ENCODE data around the gene CHRNA4. TPM values are rescaled to one million over a fixed set of nuclear protein-coding genes. Genes with fewer than 3 reads are reported as not detected.
A peak's percentile ranks its signal among the peaks of the same experiment; 100 is the strongest.
"Not testable (repeated sequence)": the region's sequence is repeated elsewhere in the genome, so short reads cannot be mapped to it uniquely, and the experiment has no call there.

CHRNA4 gene
- total and polyA plus RNA-seq, 5 donors from 2014 or later: not detected

- Histone ChIP-seq H3K36me3 (ENCODE audit: control insufficient read depth, insufficient read depth, low read length) (no peaks in the 10 kb centered on the region), H3K27me3 (ENCODE audit: control insufficient read depth, insufficient read depth, low read length) (no peaks in the 10 kb centered on the region), H3K4me1 (ENCODE audit: control insufficient read depth, insufficient read depth, low read length, poor library complexity, severe bottlenecking) (no peaks in the 10 kb centered on the region), H3K9me3 (ENCODE audit: control insufficient read depth in 2 of 2, low read length in 2 of 2) (peaks cover 7 to 9% of the 10 kb centered on the region in 2 experiments), H3K4me3 (ENCODE audit: low read depth, low read length) (no peak overlapping the region), H3K27ac (ENCODE audit: insufficient read depth, low read length, poor library complexity, severe bottlenecking) (no peak overlapping the region)
- DNase-seq (no peak), ATAC-seq (ENCODE audit: low read depth in 2 of 2) (no peak)
- peaks cover 4% of the 10 kb centered on the region for H3K27me3 Mint-ChIP-seq
- peak overlapping the region in 1 of 3 donors; percentile 1 for H3K27ac Mint-ChIP-seq
- peaks cover 3% of the 10 kb centered on the region for H3K36me3 Mint-ChIP-seq
- H3K4me1 Mint-ChIP-seq: no peaks in the 10 kb centered on the region
- H3K9me3 Mint-ChIP-seq: peaks cover 0 to 25% (median 6%) of the 10 kb centered on the region in 7 donors
- H3K4me3 Mint-ChIP-seq: no peak overlapping the region
These were observed 24.7 kb upstream of the CHRNA4 start for GRCh38 chr20:63385819-63386218.

- no peak for ATAC-seq (ENCODE audit: low read depth in 2 of 2)
- no peak overlapping the region for H3K27ac Mint-ChIP-seq
- no peaks in the 10 kb centered on the region for H3K36me3 ChIP-seq (ENCODE audit: control insufficient read depth, insufficient read depth, low read length)
- no peak overlapping the region for H3K4me3 ChIP-seq (ENCODE audit: low read depth, low read length)
- DNase-seq: no peak
- H3K9me3 ChIP-seq (ENCODE audit: control insufficient read depth in 2 of 2, low read length in 2 of 2): peaks cover 7 to 9% of the 10 kb centered on the region in 2 experiments
- no peaks in the 10 kb centered on the region for H3K4me1 ChIP-seq (ENCODE audit: control insufficient read depth, insufficient read depth, low read length, poor library complexity, severe bottlenecking)
- H3K27me3 ChIP-seq (ENCODE audit: control insufficient read depth, insufficient read depth, low read length): no peaks in the 10 kb centered on the region
- no peak overlapping the region for H3K27ac ChIP-seq (ENCODE audit: insufficient read depth, low read length, poor library complexity, severe bottlenecking)
- H3K36me3 Mint-ChIP-seq: peaks cover 3% of the 10 kb centered on the region
- H3K9me3 Mint-ChIP-seq: peaks cover 0 to 25% (median 6%) of the 10 kb centered on the region in 7 donors
- H3K4me1 Mint-ChIP-seq: no peaks in the 10 kb centered on the region
- H3K27me3 Mint-ChIP-seq: peaks cover 4% of the 10 kb centered on the region
- no peak overlapping the region for H3K4me3 Mint-ChIP-seq
These were observed 23.2 kb upstream of the CHRNA4 start for GRCh38 chr20:63384336-63384735.

- ATAC-seq (ENCODE audit: low read depth in 2 of 2) (no peak), DNase-seq (no peak)
- H3K4me3 ChIP-seq (ENCODE audit: low read depth, low read length): no peak overlapping the region
- H3K27me3 Mint-ChIP-seq: peaks cover 5% of the 10 kb centered on the region
- peaks cover 0 to 25% (median 6%) of the 10 kb centered on the region in 7 donors for H3K9me3 Mint-ChIP-seq
- peaks cover 3% of the 10 kb centered on the region for H3K36me3 Mint-ChIP-seq
- peaks cover 7 to 9% of the 10 kb centered on the region in 2 experiments for H3K9me3 ChIP-seq (ENCODE audit: control insufficient read depth in 2 of 2, low read length in 2 of 2)
- no peaks in the 10 kb centered on the region for H3K4me1 Mint-ChIP-seq
- no peak overlapping the region for H3K27ac ChIP-seq (ENCODE audit: insufficient read depth, low read length, poor library complexity, severe bottlenecking)
- no peaks in the 10 kb centered on the region for H3K4me1 ChIP-seq (ENCODE audit: control insufficient read depth, insufficient read depth, low read length, poor library complexity, severe bottlenecking)
- H3K36me3 ChIP-seq (ENCODE audit: control insufficient read depth, insufficient read depth, low read length): no peaks in the 10 kb centered on the region
- no peak overlapping the region for H3K4me3 Mint-ChIP-seq
- H3K27me3 ChIP-seq (ENCODE audit: control insufficient read depth, insufficient read depth, low read length): no peaks in the 10 kb centered on the region
- H3K27ac Mint-ChIP-seq: no peak overlapping the region
These were observed 22.4 kb upstream of the CHRNA4 start for GRCh38 chr20:63383556-63383955.

DNA sequence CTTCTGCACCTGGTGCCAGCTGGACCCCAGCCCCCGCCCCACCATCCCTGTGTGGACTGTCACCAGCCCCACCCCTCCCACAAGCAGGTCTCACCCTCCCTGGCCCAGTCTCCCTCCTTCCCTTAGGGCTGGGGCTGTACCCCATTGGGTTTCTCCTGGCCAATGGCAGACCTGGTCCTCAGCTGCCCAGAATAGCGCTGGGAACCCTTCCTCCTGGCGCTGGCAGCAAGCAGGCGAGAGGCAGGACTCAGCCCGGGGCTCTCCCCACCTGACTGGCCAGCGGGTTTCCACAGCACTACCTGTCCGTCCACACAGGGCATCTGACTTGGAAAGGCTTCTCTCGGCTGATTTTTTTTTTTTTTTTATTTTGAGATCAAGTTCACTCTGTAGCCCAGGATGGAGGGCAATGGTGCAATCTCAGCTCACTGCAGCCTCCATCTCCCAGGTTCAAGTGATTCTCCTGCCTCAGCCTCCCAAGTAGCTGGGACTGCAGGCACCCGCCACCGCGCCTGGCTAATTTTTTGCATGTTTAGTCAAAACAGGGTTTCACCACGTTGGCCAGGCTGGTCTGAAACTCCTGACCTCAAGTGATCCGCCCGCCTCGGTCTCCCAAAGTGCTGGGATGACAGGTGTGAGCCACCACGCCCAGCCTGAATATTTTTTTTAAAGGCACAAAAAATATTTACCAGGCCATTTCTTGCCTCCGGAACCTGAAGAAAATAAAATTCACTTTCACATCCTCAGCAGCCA, 21.6 kb upstream of the CHRNA4 start:
- Histone ChIP-seq H3K4me3 (ENCODE audit: low read depth, low read length) (no peak overlapping the region), H3K9me3 (ENCODE audit: control insufficient read depth in 2 of 2, low read length in 2 of 2) (peaks cover 7 to 9% of the 10 kb centered on the region in 2 experiments), H3K36me3 (ENCODE audit: control insufficient read depth, insufficient read depth, low read length) (no peaks in the 10 kb centered on the region), H3K4me1 (ENCODE audit: control insufficient read depth, insufficient read depth, low read length, poor library complexity, severe bottlenecking) (no peaks in the 10 kb centered on the region), H3K27me3 (ENCODE audit: control insufficient read depth, insufficient read depth, low read length) (no peaks in the 10 kb centered on the region), H3K27ac (ENCODE audit: insufficient read depth, low read length, poor library complexity, severe bottlenecking) (no peak overlapping the region)
- no peaks in the 10 kb centered on the region for H3K4me1 Mint-ChIP-seq
- no peak overlapping the region for H3K4me3 Mint-ChIP-seq
- H3K36me3 Mint-ChIP-seq: no peaks in the 10 kb centered on the region
- peaks cover 0 to 22% (median 5%) of the 10 kb centered on the region in 7 donors for H3K9me3 Mint-ChIP-seq
- H3K27ac Mint-ChIP-seq: no peak overlapping the region
- ATAC-seq (ENCODE audit: low read depth in 2 of 2) (no peak), DNase-seq (no peak)
- peaks cover 9% of the 10 kb centered on the region for H3K27me3 Mint-ChIP-seq

DNA sequence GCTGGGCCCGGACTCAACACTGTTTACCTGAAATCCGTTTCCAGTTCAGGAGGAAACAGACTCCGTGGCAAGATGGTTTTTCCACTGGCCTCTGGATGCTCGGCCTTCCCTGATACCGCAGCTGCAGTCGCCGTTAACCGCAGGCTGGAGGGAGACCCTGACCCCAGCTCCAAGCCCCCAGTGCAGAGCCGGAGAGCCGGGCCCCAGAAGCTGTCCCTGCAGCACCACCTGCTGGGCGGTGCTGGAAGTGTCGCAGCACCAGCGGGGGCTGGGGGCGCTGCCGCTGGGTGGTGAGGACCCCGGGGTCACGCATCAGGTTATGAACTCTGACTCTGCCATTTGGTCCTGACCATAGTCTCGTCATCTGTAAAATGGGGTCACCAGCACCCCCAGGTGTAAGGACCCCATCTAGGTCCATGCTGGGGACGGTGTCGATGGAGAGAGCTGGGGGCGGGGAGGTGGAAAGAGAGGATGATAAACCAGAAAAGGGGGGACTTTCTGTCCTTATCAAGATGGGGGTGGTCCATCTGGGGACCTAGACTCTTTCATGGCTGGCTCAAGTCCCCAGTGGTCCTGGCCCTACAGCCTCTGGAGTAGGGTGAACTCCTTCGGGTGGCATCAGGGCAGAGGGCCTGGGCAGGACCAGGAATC, 20.8 kb upstream of the CHRNA4 start:
- Mint-ChIP-seq H3K36me3 (no peaks in the 10 kb centered on the region), H3K9me3 (peaks cover 0 to 19% (median 5%) of the 10 kb centered on the region in 7 donors), H3K27ac (no peak overlapping the region), H3K4me3 (no peak overlapping the region), H3K4me1 (no peaks in the 10 kb centered on the region), H3K27me3 (peaks cover 9% of the 10 kb centered on the region)
- no peak for ATAC-seq (ENCODE audit: low read depth in 2 of 2)
- H3K4me1 ChIP-seq (ENCODE audit: control insufficient read depth, insufficient read depth, low read length, poor library complexity, severe bottlenecking): no peaks in the 10 kb centered on the region
- no peak overlapping the region for H3K4me3 ChIP-seq (ENCODE audit: low read depth, low read length)
- H3K9me3 ChIP-seq (ENCODE audit: control insufficient read depth in 2 of 2, low read length in 2 of 2): peaks cover 7 to 9% of the 10 kb centered on the region in 2 experiments
- H3K27ac ChIP-seq (ENCODE audit: insufficient read depth, low read length, poor library complexity, severe bottlenecking): no peak overlapping the region
- no peaks in the 10 kb centered on the region for H3K36me3 ChIP-seq (ENCODE audit: control insufficient read depth, insufficient read depth, low read length)
- H3K27me3 ChIP-seq (ENCODE audit: control insufficient read depth, insufficient read depth, low read length): no peaks in the 10 kb centered on the region
- peak in 2 of 3 donors; percentile 6 to 19 for DNase-seq

DNA sequence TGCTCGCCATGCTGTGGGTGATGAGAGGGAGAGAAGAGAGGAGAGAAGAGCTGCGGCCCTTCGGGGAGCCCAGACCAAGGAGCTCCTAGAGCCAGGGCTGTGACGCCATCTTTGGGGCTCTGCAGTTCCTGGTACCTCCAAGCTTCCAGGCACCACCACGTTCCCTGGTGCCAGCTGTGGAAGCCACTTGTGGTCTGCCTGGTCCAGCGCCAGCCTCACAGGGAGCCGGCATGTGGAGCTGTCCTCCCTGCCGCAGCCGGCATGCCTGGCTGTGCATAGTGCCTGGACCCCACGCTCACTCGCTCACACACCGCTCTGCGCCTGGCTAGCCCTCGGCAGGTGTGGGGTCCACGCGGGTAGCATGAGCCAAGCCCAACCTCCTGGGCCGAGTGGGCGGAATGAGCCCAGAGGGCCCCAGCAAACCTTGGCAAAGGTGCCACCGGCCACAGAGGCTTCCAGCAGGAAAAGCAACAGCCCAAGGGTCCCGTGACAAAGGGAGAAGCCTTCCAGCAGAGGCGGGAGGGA, 19.3 kb upstream of the CHRNA4 start:
- Mint-ChIP-seq H3K4me3 (no peak overlapping the region), H3K9me3 (peaks cover 0 to 8% (median 2%) of the 10 kb centered on the region in 7 donors), H3K4me1 (no peaks in the 10 kb centered on the region), H3K27ac (no peak overlapping the region), H3K27me3 (peaks cover 9% of the 10 kb centered on the region), H3K36me3 (no peaks in the 10 kb centered on the region)
- ATAC-seq (ENCODE audit: low read depth in 2 of 2) (no peak), DNase-seq (no peak)
- Histone ChIP-seq H3K9me3 (ENCODE audit: control insufficient read depth in 2 of 2, low read length in 2 of 2) (peaks cover 2% of the 10 kb centered on the region in 2 experiments), H3K4me1 (ENCODE audit: control insufficient read depth, insufficient read depth, low read length, poor library complexity, severe bottlenecking) (no peaks in the 10 kb centered on the region), H3K27me3 (ENCODE audit: control insufficient read depth, insufficient read depth, low read length) (no peaks in the 10 kb centered on the region), H3K4me3 (ENCODE audit: low read depth, low read length) (no peak overlapping the region), H3K27ac (ENCODE audit: insufficient read depth, low read length, poor library complexity, severe bottlenecking) (no peak overlapping the region), H3K36me3 (ENCODE audit: control insufficient read depth, insufficient read depth, low read length) (no peaks in the 10 kb centered on the region)

DNA sequence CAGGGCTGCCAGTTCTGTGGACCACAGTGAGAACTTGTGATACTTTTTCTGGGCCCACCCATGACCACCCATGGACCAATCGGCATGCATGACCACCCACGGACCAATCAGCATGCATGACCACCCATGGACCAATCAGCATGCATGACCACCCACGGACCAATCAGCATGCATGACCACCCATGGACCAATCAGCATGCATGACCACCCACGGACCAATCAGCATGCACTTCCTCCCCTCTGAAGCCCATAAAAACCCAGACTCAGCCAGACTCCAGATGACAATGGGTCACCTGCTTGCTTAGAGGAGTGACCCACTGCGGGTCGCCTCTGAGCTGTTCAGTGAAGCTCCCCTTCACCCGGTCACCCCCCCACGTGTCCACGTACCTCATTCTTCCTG, 18.7 kb upstream of the CHRNA4 start:
- not testable (repeated sequence) for H3K4me3 Mint-ChIP-seq; ATAC-seq (ENCODE audit: low read depth in 2 of 2); H3K4me1 Mint-ChIP-seq; H3K27me3 Mint-ChIP-seq; H3K27ac Mint-ChIP-seq; H3K27ac ChIP-seq (ENCODE audit: insufficient read depth, low read length, poor library complexity, severe bottlenecking); H3K9me3 ChIP-seq (ENCODE audit: control insufficient read depth in 2 of 2, low read length in 2 of 2); DNase-seq; H3K36me3 ChIP-seq (ENCODE audit: control insufficient read depth, insufficient read depth, low read length); H3K27me3 ChIP-seq (ENCODE audit: control insufficient read depth, insufficient read depth, low read length); H3K9me3 Mint-ChIP-seq; H3K36me3 Mint-ChIP-seq; H3K4me1 ChIP-seq (ENCODE audit: control insufficient read depth, insufficient read depth, low read length, poor library complexity, severe bottlenecking); H3K4me3 ChIP-seq (ENCODE audit: low read depth, low read length)

Measured in CD4-positive, CD25-positive, alpha-beta regulatory T cell (primary cell).